GM18505 (cell line): ENCODE data around the gene PIK3R4.

Experiments used
- ATAC-seq: cut with Tn5 transposase; IDR thresholded peaks from one replicate; pipeline ENCODE4 v1.9.1; 2021; ENCODE audit not compliant: unreplicated experiment
- POLR2A ChIP-seq: IDR thresholded peaks from 4 replicates; pipeline ENCODE4 v1.6.1; 2011; ENCODE audit warnings: borderline replicate concordance; ENCODE audit not compliant: insufficient read depth, insufficient read length; ENCODE audit errors: extremely low read depth

PIK3R4 gene

DNA sequence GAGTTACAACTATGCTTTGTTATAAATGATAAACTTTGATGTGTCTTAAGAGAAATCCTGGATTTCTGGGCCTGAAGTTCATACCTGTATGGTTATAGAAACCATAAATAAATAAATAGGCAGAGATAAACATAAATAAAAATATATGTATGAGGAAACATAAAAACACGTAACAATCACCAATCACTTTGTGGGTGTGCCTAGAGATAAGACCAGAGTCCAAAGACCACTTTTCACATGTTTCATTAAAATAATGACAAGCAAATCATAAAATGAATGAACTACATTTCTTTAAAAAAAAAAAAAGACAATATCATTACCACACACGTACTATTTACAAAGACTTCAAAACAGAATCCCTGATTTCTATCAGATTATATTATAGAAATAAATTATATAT is 14.1 kb downstream of the PIK3R4 start:
- ATAC-seq = no peak
- no peak for TF ChIP-seq POLR2A

- TF ChIP-seq POLR2A = no peak
- no peak for ATAC-seq
Observed at GRCh38 chr3:130731817-130732216, 14.8 kb downstream of the PIK3R4 start.

DNA sequence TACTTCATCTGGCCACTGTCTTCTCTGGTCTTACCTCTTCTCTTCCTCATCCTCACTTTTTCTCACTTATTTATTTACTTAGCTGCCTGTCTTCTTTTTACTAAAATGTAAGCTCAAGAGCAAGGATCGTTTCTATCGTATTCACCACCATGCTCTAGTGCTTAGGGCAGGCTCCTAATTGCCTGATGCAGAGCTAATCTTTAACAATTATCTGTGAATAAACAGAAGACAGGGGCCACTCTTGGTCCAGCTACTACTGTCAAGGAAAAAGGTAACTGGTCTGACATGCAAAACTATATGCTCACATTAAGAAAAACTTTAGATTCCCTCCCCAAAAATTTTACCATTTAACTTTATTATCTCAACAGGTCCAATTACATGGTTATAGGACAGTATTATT is 17.5 kb downstream of the PIK3R4 start:
- ATAC-seq = no peak
- no peak for TF ChIP-seq POLR2A

DNA sequence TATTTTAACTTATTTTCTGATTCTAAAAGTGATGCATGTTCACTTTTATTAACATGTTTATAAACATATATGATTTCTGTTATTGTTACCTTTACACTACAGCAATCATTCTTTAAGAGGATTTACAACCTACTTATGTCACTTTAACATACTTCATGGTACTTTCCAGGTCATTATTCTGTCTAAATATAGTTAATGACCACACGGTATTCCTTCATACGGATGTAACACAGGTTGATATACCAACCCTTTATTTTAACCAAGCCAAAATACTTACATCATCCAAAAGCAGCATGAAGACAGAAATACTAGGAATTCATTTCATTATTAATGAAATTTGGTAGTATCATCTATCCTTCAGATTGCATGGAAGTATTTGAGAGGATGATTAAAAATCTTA is 18.6 kb downstream of the PIK3R4 start:
- TF ChIP-seq POLR2A = no peak
- no peak for ATAC-seq

DNA sequence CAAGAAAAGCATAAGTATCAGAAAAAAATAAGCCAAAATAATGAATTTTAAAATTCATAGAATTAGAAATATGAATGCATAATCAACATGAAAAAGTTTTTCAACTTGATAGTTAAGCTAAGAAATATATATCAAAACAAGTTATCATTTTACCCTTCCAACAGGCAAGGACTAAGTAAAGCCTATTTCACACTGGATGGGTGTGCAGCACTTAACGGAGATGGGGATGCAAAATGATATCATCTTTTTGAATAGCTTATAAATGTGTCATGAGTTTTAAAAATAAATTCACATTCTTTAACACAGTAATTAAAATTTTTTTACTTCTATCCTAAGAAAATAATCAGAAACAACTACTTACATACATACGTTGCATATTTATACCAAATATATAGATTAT is 20.9 kb downstream of the PIK3R4 start:
- ATAC-seq = no peak
- TF ChIP-seq POLR2A = no peak

- ATAC-seq = no peak
- TF ChIP-seq POLR2A = no peak
Observed at GRCh38 chr3:130715616-130716015, 31.0 kb downstream of the PIK3R4 start.

DNA sequence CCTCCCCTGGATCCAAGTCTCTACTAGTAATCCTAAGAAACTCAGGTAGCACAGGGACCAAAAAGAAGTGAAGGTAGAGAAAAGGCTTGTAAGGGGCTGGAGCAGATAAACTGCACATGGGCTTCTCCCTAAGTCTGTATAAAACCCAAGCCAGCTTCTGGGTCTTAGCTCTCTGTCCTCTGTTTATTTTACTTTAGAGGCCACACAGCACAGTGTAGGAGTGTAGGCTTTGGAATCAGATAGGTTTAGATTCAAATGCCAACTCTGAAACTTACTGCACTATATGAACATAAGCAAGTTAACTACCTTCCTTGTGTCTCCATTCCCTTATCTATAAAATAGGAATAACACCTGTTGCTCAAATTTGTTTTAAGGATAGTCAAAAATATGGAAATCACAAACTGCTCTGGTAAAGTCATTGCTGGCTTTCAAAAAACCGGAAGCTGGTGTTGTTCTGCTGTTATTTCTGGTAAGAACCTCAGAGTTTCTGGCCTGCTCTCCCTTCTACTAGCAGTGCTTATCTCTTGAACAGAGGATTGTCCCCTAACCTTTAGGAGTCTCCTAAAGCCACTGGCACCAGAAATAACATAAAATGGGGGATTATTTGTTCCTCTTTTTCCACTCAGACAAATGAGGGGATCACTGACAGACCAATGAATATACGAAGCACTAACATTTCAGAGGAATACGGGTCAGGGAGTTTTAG is 33.8 kb downstream of the PIK3R4 start:
- no peak for ATAC-seq
- TF ChIP-seq POLR2A = no peak

DNA sequence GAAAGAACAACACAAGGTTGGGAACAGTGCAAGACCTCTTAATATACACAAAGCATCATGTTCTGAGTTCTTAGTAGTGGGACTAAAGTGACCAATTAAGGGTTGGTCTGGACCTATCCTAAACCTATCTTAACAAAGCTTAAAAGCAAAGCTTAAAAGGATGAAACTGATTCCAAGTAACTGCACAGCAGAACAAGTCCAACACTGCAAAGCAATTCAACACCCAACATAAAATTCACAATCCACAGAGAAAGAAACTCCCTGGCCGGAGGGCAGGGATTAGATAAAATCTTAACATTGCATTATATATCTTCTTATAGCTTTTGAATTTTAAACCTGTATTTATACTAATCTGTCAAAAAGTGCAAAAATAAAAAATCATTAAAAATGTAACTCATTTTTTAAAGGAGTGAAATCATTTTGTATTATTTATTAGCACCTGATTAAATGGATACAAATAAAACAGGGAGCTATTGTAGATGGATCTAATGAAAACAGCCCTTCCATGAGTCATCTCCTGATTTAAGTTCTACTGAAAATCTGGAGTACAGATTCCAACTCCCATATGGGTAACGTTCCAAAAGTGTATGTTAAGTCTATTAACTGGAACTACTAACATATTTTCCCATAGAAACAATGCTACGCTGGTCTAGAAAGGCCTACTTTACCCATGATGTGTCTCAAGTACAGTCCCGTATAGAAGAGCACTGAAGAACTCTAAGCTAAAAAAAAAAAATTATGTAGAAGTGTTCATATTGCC is 34.9 kb downstream of the PIK3R4 start:
- no peak for TF ChIP-seq POLR2A
- no peak for ATAC-seq

- no peak for TF ChIP-seq POLR2A
- ATAC-seq = no peak
Observed at GRCh38 chr3:130709671-130710070, 37.0 kb downstream of the PIK3R4 start.

GRCh38 chr3:130707902-130708601 is 38.6 kb downstream of the PIK3R4 start:
- ATAC-seq = no peak
- no peak for TF ChIP-seq POLR2A

DNA sequence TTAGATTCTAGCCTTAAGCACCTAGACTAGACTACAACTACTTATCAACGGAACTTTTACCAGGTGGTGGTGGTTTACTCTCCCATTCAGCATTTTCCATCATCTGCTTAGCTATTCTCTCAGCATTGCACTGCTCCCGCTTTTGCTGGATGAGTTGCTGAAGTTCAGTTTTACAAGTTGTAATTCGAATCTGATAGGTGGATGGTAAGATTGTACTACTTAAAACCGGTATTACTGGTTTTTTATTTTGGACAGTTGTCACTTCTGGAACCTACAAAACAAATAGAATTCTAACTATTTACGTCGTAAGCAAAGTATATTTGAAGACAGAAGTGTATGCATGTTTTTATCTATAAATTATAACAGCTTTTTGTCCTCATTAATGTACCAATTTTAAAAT is 41.1 kb downstream of the PIK3R4 start:
- no peak for ATAC-seq
- no peak for TF ChIP-seq POLR2A

DNA sequence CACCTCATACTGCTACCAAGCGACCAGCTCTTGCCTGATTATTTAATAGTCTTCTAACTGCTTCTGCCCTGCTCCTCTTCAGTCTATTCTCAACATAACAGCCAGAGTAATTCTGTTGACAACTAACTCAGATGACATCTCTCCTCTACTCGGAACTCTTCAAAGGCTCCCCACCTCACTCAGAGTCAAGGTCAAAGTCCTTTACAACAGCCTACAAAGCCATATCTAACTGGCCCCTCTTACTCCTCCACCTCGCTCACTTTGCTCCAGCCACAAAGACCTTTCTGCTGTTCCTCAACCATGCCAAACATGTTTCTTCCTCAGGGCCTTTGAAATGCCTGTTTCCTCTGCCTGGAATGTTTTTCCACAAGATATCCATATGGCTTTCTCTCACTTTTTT is 43.6 kb downstream of the PIK3R4 start:
- ATAC-seq = no peak
- TF ChIP-seq POLR2A = no peak

DNA sequence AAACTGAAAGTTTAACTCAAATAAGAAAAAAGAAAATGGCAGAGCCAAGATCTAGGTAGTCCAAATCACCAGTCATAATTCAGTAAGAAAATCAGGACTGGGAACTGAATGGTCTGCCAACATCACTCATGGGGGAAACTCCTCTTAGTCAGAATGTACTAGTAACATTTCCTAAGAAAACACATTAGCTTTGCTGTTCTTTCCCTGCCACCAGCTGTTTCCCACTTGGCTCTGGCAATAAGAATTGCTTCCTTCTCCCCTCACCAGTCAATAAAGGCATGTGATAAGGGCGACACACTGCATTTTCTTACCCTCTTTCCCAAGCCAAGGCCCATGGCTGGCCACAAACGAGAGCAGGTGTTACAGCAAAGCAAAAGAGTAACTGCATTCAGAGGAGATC is 46.1 kb downstream of the PIK3R4 start:
- no peak for ATAC-seq
- TF ChIP-seq POLR2A = no peak

DNA sequence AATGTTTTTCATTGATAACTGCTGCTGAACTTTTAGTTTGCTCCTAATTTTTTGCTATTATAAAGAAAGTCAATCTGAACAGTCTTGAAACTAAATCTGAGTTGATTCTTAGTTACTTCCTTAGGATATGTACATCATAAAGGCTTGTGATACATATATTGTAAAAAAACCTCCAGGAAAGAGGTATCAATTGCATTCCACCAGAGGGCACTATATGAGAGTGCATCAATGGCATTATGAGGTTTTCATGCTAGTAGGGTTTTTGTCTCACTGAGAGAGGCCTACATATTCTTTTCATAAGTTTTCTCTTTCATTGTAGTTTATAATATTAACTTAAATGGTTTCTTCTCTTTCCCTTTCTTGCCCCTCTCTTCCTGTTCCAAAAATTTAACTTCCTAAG is 46.9 kb downstream of the PIK3R4 start:
- no peak for ATAC-seq
- no peak for TF ChIP-seq POLR2A
